HCT116 (cell line): ENCODE results near the gene CEACAM6. TPM values are rescaled to one million over a fixed set of nuclear protein-coding genes. Genes with fewer than 3 reads are reported as not detected.

ENCODE experiments used
- ATAC-seq: fragments of 200-7000 bp; cut with Tn5 transposase; 2 replicates; pipeline ENCODE4 v1.9.1; 2020; ENCODE audit warnings: mild to moderate bottlenecking, moderate library complexity
- BruUV-seq: library from RNA; stranded (reverse); fragments of 400-500 nt; replicated peaks from 2 replicates; lab custom pipeline; 2021; lab: Mats Ljungman, UMichigan
- CTCF ChIA-PET: fragments of 300-600 bp; sonication (Branson Sonifier 250); formaldehyde crosslinking; loops from one replicate; lab custom pipeline; 2021; ENCODE audit warnings: antibody characterized with exemption; lab: Charles Lee
- POLR2A ChIA-PET: fragments of 300-600, 350-600 bp; sonication (Branson Sonifier 250); formaldehyde crosslinking; loops from one replicate; lab custom pipeline; 2021; ENCODE audit warnings: antibody characterized with exemption; lab: Charles Lee
- RAD21 ChIA-PET, 2 experiments: fragments of 300-600 bp; sonication (Branson Sonifier 250); formaldehyde crosslinking; loops; one replicate each; lab custom pipeline; 2023; ENCODE audit warnings: low total read pairs in 2 of 2; ENCODE audit not compliant: uncharacterized antibody in 2 of 2, unreplicated experiment in 2 of 2, low non-redundant PET in 1 of 2; lab: Charles Lee
- DNase-seq: peaks from one replicate; pipeline ENCODE4 v3.0.0-alpha.2; 2010; ENCODE audit warnings: low read depth, low spot score
- H2AFZ ChIP-seq: fragments of 200-600 bp; shearing (Covaris generic), sonication (generic); 2 replicates; pipeline ENCODE4 v1.6.1; 2017; ENCODE audit warnings: low read depth, mixed run types, mixed read lengths, antibody characterized with exemption, low read length; ENCODE audit not compliant: poor library complexity, severe bottlenecking
- H3K27ac ChIP-seq: 2 replicates; pipeline ENCODE4 v1.5.1; 2012; ENCODE audit warnings: low read depth, low read length
- H3K27me3 ChIP-seq: fragments of 200-600 bp; sonication (generic); 2 replicates; pipeline ENCODE4 v1.6.1; 2016; ENCODE audit warnings: mixed run types, low read length, mixed read lengths; ENCODE audit not compliant: insufficient read depth
- H3K36me3 ChIP-seq, 2 experiments: fragments of 200-500 bp in 1 of 2; fragments of 200-600 bp in 1 of 2; sonication (Bioruptor generic) in 1 of 2; sonication (generic) in 1 of 2; 2 replicates each; pipeline versions ENCODE4 v1.5.1 to v1.6.1; 2014 to 2016; ENCODE audit warnings: low read length in 2 of 2, inconsistent platforms in 1 of 2, mixed read lengths in 1 of 2, mixed run types in 1 of 2; ENCODE audit not compliant: insufficient read depth in 2 of 2, control insufficient read depth in 1 of 2
- H3K4me1 ChIP-seq, 2 experiments: fragments of 200-600 bp in 1 of 2; sonication (generic) in 1 of 2; 2 replicates each; pipeline versions ENCODE4 v1.5.1 to v1.6.1; 2012 to 2017; ENCODE audit warnings: low read length in 2 of 2, inconsistent platforms in 1 of 2, mild to moderate bottlenecking in 1 of 2, mixed read lengths in 1 of 2, mixed run types in 1 of 2, moderate library complexity in 1 of 2; ENCODE audit not compliant: insufficient read depth in 2 of 2, control insufficient read depth in 1 of 2
- H3K4me2 ChIP-seq: fragments of 200-600 bp; sonication (generic); 2 replicates; pipeline ENCODE4 v1.6.1; 2017; ENCODE audit warnings: mixed run types, low read length, mixed read lengths
- H3K4me3 ChIP-seq, 2 experiments: fragments of 200-600 bp in 1 of 2; sonication (generic) in 1 of 2; replicated peaks in 1 of 2; 2 replicates each; pipeline ENCODE4 v1.5.1; 2011 to 2016; ENCODE audit warnings: low read length in 2 of 2, control low read depth in 1 of 2, low read depth in 1 of 2, mild to moderate bottlenecking in 1 of 2, mixed read lengths in 1 of 2, mixed run types in 1 of 2
- H3K79me2 ChIP-seq: fragments of 200-600 bp; sonication (generic); 2 replicates; pipeline ENCODE4 v1.6.1; 2017; ENCODE audit warnings: mild to moderate bottlenecking, mixed run types, low read length, moderate library complexity, mixed read lengths; ENCODE audit not compliant: insufficient read depth
- H3K9ac ChIP-seq: fragments of 200-600 bp; sonication (generic); 2 replicates; pipeline ENCODE4 v1.6.1; 2016; ENCODE audit warnings: low read length, mixed read lengths
- H3K9me2 ChIP-seq: fragments of 200-600 bp; sonication (generic), shearing (Covaris generic); 2 replicates; pipeline ENCODE4 v1.6.1; 2017; ENCODE audit warnings: mixed run types, mild to moderate bottlenecking, moderate library complexity; ENCODE audit not compliant: insufficient read depth
- H3K9me3 ChIP-seq, 2 experiments: fragments of 200-500 bp in 1 of 2; fragments of 200-600 bp in 1 of 2; sonication (Bioruptor generic) in 1 of 2; sonication (generic) in 1 of 2; 2 replicates each; pipeline ENCODE4 v1.6.1; 2014 to 2017; ENCODE audit warnings: low read length in 2 of 2, mixed read lengths in 2 of 2, inconsistent platforms in 1 of 2, low read depth in 1 of 2, mild to moderate bottlenecking in 1 of 2, mixed run types in 1 of 2, moderate library complexity in 1 of 2; ENCODE audit not compliant: control insufficient read depth in 1 of 2, insufficient read depth in 1 of 2
- H4K20me1 ChIP-seq: fragments of 200-600 bp; sonication (generic), shearing (Covaris generic); 2 replicates; pipeline ENCODE4 v1.6.1; 2017; ENCODE audit warnings: mixed run types, mild to moderate bottlenecking, moderate library complexity; ENCODE audit not compliant: insufficient read depth
- CEBPB ChIP-seq: IDR thresholded peaks from 2 replicates; pipeline ENCODE4 v1.6.1; 2012; ENCODE audit warnings: low read depth
- EGR1 ChIP-seq: IDR thresholded peaks from 2 replicates; pipeline ENCODE4 v1.6.1; 2012; ENCODE audit warnings: low read depth
- ELF1 ChIP-seq: IDR thresholded peaks from 2 replicates; pipeline ENCODE4 v1.6.1; 2012; ENCODE audit warnings: low read depth, borderline replicate concordance
- EZH2 ChIP-seq: fragments of 200-600 bp; sonication (generic); IDR thresholded peaks from 2 replicates; pipeline ENCODE4 v1.6.1; 2017; ENCODE audit warnings: antibody characterized with exemption, mixed run types
- RAD21 ChIP-seq: IDR thresholded peaks from 2 replicates; pipeline ENCODE4 v1.6.1; 2012; ENCODE audit warnings: low read depth, mild to moderate bottlenecking
- SP1 ChIP-seq: IDR thresholded peaks from 2 replicates; pipeline ENCODE4 v1.6.1; 2012; ENCODE audit warnings: low read depth
- SRF ChIP-seq: IDR thresholded peaks from 2 replicates; pipeline ENCODE4 v1.6.1; 2012; ENCODE audit warnings: low read depth
- YY1 ChIP-seq: IDR thresholded peaks from 2 replicates; pipeline ENCODE4 v1.6.1; 2011; ENCODE audit warnings: low read length, low read depth, moderate library complexity, mild to moderate bottlenecking; ENCODE audit not compliant: insufficient replicate concordance; ENCODE audit errors: extremely low read depth
- ZFX ChIP-seq: fragments of 450-650 bp; IDR thresholded peaks from 2 replicates; pipeline ENCODE4 v1.6.1; 2017
- intact Hi-C: fragments of 100-400 bp; cut with micrococcal nuclease; formaldehyde crosslinking; loops from 2 replicates; pipeline ENCODE4 v1.10.0; 2022
- total RNA-seq: library from RNA; stranded (reverse); gene quantifications from one replicate; pipeline ENCODE4 v1.2.1, GENCODE V29; 2021; ENCODE audit not compliant: unreplicated experiment
- TF ChIP-seq, protein P1 (sequence below): IDR thresholded peaks from 2 replicates; pipeline ENCODE4 v1.6.1; 2012; ENCODE audit warnings: low read depth
- TF ChIP-seq, protein P2 (sequence below): IDR thresholded peaks from 2 replicates; pipeline ENCODE4 v1.6.1; 2012
- TF ChIP-seq, protein P3 (sequence below), 3 experiments: fragments of 200-600 bp in 1 of 3; sonication (generic) in 1 of 3; IDR thresholded peaks in 2 of 3; conservative IDR thresholded peaks in 1 of 3; 2 replicates each; pipeline ENCODE4 v1.5.1; 2012 to 2017; ENCODE audit warnings: low read depth in 2 of 3, low read length in 2 of 3, antibody characterized with exemption in 1 of 3, borderline replicate concordance in 1 of 3, control low read depth in 1 of 3, mild to moderate bottlenecking in 1 of 3, mixed read lengths in 1 of 3, mixed run types in 1 of 3, moderate library complexity in 1 of 3; ENCODE audit not compliant: insufficient read depth in 1 of 3

Gene CEACAM6
- total RNA-seq, 1 experiment from 2014 or later: 0.59 TPM

DNA sequence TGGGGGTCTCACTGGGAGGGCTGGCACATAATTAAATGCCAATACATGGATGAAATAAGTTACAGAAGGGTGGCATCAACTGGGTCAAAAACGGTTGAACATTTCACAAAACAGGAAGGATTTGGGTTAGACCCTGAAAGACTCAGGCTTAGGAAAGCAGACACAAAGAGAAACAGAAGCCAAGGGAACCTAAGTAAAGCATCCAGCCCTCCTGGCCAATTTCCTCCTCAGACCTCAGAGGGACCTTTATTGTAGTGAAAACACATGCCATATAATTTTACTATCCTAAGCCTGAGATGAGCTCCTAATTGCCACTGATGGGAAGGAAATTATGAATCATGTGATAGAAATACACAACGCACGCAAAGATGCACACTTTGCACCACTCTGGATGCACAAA, 29.0 kb downstream of the CEACAM6 start:
- TF ChIP-seq CEBPB: no peak
- TF ChIP-seq YY1: no peak
- TF ChIP-seq, protein P1, sequence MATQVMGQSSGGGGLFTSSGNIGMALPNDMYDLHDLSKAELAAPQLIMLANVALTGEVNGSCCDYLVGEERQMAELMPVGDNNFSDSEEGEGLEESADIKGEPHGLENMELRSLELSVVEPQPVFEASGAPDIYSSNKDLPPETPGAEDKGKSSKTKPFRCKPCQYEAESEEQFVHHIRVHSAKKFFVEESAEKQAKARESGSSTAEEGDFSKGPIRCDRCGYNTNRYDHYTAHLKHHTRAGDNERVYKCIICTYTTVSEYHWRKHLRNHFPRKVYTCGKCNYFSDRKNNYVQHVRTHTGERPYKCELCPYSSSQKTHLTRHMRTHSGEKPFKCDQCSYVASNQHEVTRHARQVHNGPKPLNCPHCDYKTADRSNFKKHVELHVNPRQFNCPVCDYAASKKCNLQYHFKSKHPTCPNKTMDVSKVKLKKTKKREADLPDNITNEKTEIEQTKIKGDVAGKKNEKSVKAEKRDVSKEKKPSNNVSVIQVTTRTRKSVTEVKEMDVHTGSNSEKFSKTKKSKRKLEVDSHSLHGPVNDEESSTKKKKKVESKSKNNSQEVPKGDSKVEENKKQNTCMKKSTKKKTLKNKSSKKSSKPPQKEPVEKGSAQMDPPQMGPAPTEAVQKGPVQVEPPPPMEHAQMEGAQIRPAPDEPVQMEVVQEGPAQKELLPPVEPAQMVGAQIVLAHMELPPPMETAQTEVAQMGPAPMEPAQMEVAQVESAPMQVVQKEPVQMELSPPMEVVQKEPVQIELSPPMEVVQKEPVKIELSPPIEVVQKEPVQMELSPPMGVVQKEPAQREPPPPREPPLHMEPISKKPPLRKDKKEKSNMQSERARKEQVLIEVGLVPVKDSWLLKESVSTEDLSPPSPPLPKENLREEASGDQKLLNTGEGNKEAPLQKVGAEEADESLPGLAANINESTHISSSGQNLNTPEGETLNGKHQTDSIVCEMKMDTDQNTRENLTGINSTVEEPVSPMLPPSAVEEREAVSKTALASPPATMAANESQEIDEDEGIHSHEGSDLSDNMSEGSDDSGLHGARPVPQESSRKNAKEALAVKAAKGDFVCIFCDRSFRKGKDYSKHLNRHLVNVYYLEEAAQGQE: no peak
- TF ChIP-seq SP1: no peak
- TF ChIP-seq, protein P2, sequence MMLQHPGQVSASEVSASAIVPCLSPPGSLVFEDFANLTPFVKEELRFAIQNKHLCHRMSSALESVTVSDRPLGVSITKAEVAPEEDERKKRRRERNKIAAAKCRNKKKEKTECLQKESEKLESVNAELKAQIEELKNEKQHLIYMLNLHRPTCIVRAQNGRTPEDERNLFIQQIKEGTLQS: no peak
- TF ChIP-seq, protein P3, sequence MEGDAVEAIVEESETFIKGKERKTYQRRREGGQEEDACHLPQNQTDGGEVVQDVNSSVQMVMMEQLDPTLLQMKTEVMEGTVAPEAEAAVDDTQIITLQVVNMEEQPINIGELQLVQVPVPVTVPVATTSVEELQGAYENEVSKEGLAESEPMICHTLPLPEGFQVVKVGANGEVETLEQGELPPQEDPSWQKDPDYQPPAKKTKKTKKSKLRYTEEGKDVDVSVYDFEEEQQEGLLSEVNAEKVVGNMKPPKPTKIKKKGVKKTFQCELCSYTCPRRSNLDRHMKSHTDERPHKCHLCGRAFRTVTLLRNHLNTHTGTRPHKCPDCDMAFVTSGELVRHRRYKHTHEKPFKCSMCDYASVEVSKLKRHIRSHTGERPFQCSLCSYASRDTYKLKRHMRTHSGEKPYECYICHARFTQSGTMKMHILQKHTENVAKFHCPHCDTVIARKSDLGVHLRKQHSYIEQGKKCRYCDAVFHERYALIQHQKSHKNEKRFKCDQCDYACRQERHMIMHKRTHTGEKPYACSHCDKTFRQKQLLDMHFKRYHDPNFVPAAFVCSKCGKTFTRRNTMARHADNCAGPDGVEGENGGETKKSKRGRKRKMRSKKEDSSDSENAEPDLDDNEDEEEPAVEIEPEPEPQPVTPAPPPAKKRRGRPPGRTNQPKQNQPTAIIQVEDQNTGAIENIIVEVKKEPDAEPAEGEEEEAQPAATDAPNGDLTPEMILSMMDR (IDR thresholded peaks at IDR 0.05 in 2 of 3, conservative IDR thresholded peaks at IDR 0.05 in 1 of 3; ENCODE audit: borderline replicate concordance in 1 of 3, insufficient read depth in 1 of 3, low read depth in 2 of 3, low read length in 2 of 3): no peak
- TF ChIP-seq EGR1: no peak
- TF ChIP-seq ELF1: no peak
- no peak for TF ChIP-seq RAD21
- TF ChIP-seq EZH2: no peak
- TF ChIP-seq ZFX: no peak
- no peak for TF ChIP-seq SRF
- Histone ChIP-seq H4K20me1 (no peaks in the 10 kb centered on the region), H3K4me1 (peaks cover 0 to 4% of the 10 kb centered on the region in 2 experiments; a peak in 1 of 4 replicates), H3K9me3 (no peaks in the 10 kb centered on the region), H3K9ac (no peak overlapping the region), H3K4me2 (no peak overlapping the region), H3K27me3 (peaks cover 65% of the 10 kb centered on the region), H3K36me3 (no peaks in the 10 kb centered on the region), H3K4me3 (no peak overlapping the region), H3K27ac (no peak overlapping the region), H3K9me2 (no peaks in the 10 kb centered on the region), H3K79me2 (no peaks in the 10 kb centered on the region), H2AFZ (no peak overlapping the region)
- RAD21 ChIA-PET: no interaction called here
- BruUV-seq: no TSS peak
- POLR2A ChIA-PET: interaction anchor here (1.6 kb wide), 1 partner anchor 9 kb away, joined by 5 read pairs; no protein-coding TSS in a partner anchor
- DNase-seq (no peak), ATAC-seq (no peak)
- CTCF ChIA-PET: interaction anchor here (1.0 to 4.6 kb wide), 9 partner anchors 8 to 142 kb away, joined by 3 to 43 read pairs (median 6); no protein-coding TSS in a partner anchor
- intact Hi-C loops: no loop called here
